Effector memory CD4-positive, alpha-beta T cell (primary cell): ENCODE measurements around the gene TMEM30B.

Experiments
- DNase-seq, 3 donors: peaks; one replicate each; pipeline ENCODE4 v3.0.0-alpha.2; 2020
- H3K27ac ChIP-seq: 2 replicates; pipeline ENCODE4 v1.7.0; 2013; ENCODE audit warnings: mild to moderate bottlenecking, low read length, moderate library complexity; ENCODE audit not compliant: insufficient read depth, poor library complexity, severe bottlenecking
- H3K27me3 ChIP-seq: replicated peaks from 2 replicates; pipeline ENCODE4 v1.7.0; 2013; ENCODE audit warnings: mild to moderate bottlenecking, low read length; ENCODE audit not compliant: insufficient read depth, control insufficient read depth, poor library complexity, severe bottlenecking
- H3K36me3 ChIP-seq: 2 replicates; pipeline ENCODE4 v1.7.0; 2013; ENCODE audit warnings: mild to moderate bottlenecking, low read length, moderate library complexity; ENCODE audit not compliant: control insufficient read depth, insufficient read depth
- H3K4me1 ChIP-seq: 2 replicates; pipeline ENCODE4 v1.7.0; 2013; ENCODE audit warnings: low read length, mild to moderate bottlenecking; ENCODE audit not compliant: control insufficient read depth, insufficient read depth, poor library complexity, severe bottlenecking
- H3K4me3 ChIP-seq: 2 replicates; pipeline ENCODE4 v1.7.0; 2013; ENCODE audit warnings: low read length, low read depth, mild to moderate bottlenecking; ENCODE audit not compliant: insufficient read depth, poor library complexity, severe bottlenecking
- H3K9me3 ChIP-seq: 2 replicates; pipeline ENCODE4 v1.7.0; 2013; ENCODE audit warnings: mild to moderate bottlenecking, low read length, moderate library complexity; ENCODE audit not compliant: control insufficient read depth

Gene TMEM30B

DNA sequence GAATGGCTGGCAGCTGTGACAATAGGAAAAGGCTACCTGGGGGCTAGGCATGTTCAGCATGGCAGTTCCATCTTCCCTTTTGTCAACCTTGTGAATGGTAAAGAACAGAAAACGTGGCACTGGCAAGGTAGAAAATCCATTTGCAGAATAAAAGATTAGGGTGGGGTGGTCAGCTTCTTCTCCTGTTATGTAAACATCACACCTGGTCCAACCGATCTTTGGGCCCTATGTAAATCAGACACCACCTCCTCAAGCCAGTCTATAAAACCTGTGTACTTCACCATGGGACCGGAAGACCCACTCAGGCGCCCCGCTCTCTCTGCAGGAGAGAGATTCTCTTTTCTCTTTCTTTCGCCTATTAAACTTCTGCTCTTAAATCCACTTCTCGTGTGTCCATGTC, 19.6 kb upstream of the TMEM30B start:
- no peak for DNase-seq
- H3K27me3 ChIP-seq, result no peaks in the 10 kb centered on the region
- no peak overlapping the region for H3K4me3 ChIP-seq
- H3K36me3 ChIP-seq, result no peaks in the 10 kb centered on the region
- H3K27ac ChIP-seq, result no peak overlapping the region
- no peaks in the 10 kb centered on the region for H3K9me3 ChIP-seq
- H3K4me1 ChIP-seq, result no peaks in the 10 kb centered on the region

DNA sequence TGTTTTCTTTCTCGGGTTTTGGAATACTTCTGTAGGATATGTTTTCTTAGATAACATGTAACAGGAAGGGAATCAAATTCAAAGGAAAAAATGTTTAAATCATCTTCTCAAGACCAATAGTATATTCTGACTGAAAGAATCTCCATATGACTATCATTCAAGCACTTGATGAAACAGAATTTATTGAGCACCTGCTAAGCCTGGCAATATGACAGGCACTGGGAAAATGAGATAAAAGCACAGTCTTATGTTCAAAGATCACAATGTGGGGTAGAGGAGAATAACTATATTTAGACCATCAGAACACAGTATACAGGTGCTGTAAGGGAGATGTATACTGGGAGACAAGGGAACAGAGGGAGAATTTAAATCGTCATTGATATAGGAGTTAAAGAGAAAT, 19.1 kb upstream of the TMEM30B start:
- no peaks in the 10 kb centered on the region for H3K27me3 ChIP-seq
- H3K36me3 ChIP-seq, result no peaks in the 10 kb centered on the region
- H3K9me3 ChIP-seq, result no peaks in the 10 kb centered on the region
- H3K4me1 ChIP-seq, result no peaks in the 10 kb centered on the region
- no peak overlapping the region for H3K4me3 ChIP-seq
- DNase-seq, result no peak
- H3K27ac ChIP-seq, result no peak overlapping the region

GRCh38 chr14:61298824-61299223, 17.7 kb upstream of the TMEM30B start:
- Histone ChIP-seq H3K4me1 (no peaks in the 10 kb centered on the region), H3K27ac (no peak overlapping the region), H3K36me3 (no peaks in the 10 kb centered on the region), H3K27me3 (no peaks in the 10 kb centered on the region), H3K9me3 (no peaks in the 10 kb centered on the region), H3K4me3 (no peak overlapping the region)
- no peak for DNase-seq

GRCh38 chr14:61297581-61297980, 16.4 kb upstream of the TMEM30B start:
- no peaks in the 10 kb centered on the region for H3K9me3 ChIP-seq
- no peaks in the 10 kb centered on the region for H3K4me1 ChIP-seq
- H3K4me3 ChIP-seq, result no peak overlapping the region
- H3K36me3 ChIP-seq, result no peaks in the 10 kb centered on the region
- H3K27ac ChIP-seq, result no peak overlapping the region
- no peak for DNase-seq
- H3K27me3 ChIP-seq, result no peaks in the 10 kb centered on the region

DNA sequence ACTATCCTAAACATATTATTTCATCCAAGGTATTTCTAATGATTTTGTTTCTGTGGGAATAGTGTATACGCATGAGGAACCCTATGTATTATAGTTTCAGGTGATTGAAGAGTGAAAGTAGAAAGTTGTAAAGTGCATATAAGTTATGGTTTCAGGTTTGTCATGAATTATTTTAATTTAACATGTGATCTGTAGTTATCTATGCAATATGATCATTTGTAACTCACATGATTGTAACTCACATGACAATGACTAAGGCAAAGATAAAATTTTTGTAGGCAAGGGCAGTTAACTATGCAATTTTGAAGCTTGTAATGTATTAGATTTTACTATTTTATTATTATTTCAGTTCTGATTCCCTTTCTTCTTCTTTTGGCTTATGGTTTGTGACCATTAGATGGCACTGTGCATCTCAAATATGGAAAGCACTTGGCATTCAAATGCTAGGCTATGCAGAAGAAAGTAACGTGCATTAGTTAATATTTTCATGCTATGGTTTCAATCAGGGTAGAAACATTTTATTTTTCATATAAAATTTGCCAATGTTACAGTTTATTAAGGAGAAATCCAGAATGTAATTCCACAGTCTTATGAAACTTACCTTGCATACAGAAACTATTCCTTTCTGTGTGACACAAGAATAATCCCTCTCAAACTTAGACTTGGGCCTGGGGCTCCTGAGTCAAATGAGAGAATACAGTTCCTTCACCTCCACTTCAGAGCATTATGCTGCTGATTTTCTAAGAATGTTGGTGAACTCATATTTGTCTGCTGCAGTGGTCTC, 15.8 kb upstream of the TMEM30B start:
- Histone ChIP-seq H3K4me1 (no peaks in the 10 kb centered on the region), H3K9me3 (no peaks in the 10 kb centered on the region), H3K27ac (no peak overlapping the region), H3K4me3 (no peak overlapping the region), H3K36me3 (no peaks in the 10 kb centered on the region), H3K27me3 (no peaks in the 10 kb centered on the region)
- no peak for DNase-seq

GRCh38 chr14:61296151-61296550, 15.0 kb upstream of the TMEM30B start:
- no peaks in the 10 kb centered on the region for H3K9me3 ChIP-seq
- H3K4me1 ChIP-seq, result no peaks in the 10 kb centered on the region
- no peaks in the 10 kb centered on the region for H3K27me3 ChIP-seq
- no peak for DNase-seq
- no peaks in the 10 kb centered on the region for H3K36me3 ChIP-seq
- no peak overlapping the region for H3K27ac ChIP-seq
- H3K4me3 ChIP-seq, result no peak overlapping the region

DNA sequence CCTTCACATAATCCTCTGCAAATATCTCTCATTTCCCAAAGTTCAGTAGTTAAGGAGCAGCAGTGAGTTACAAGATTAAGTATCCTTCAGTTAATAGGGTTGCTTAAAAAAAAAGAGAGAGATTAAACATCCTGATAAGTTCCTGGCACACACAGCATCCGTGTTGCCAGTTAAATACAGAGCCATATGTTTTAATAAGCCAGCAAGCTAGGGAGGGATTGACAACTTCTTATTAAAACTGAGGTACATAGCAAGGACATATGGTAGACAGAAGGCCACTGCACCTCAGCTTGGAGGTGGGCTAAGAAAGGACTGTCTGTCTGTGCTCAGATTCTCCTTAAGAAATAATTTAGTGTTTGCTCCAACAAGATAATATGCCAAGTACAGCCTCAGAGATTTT, 9.6 kb upstream of the TMEM30B start:
- Histone ChIP-seq H3K27ac (no peak overlapping the region), H3K36me3 (no peaks in the 10 kb centered on the region), H3K4me3 (no peak overlapping the region), H3K4me1 (no peaks in the 10 kb centered on the region), H3K9me3 (no peaks in the 10 kb centered on the region), H3K27me3 (no peaks in the 10 kb centered on the region)
- DNase-seq, result no peak

DNA sequence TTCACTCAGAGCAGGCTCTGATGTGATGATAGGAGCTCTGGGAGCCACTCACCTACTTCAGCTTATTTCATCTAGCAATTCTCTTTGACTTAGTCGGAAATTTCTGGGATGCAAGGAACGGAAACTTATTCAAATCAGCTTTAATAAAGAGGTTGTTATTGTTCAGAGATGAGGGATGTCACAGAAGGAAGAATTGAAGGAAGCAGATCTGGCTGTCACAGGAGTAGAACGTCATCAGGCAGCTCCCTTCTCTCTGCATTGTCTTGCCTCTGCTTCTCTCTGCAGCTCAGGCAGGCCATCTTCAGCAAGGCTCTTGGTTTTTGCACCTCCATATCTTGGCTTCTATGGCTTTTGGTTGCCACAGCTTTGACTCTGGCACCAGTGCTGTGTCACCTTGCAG, 7.6 kb upstream of the TMEM30B start:
- no peak overlapping the region for H3K27ac ChIP-seq
- no peak overlapping the region for H3K4me3 ChIP-seq
- H3K27me3 ChIP-seq, result no peaks in the 10 kb centered on the region
- no peaks in the 10 kb centered on the region for H3K9me3 ChIP-seq
- H3K36me3 ChIP-seq, result no peaks in the 10 kb centered on the region
- H3K4me1 ChIP-seq, result no peaks in the 10 kb centered on the region
- DNase-seq, result no peak

DNA sequence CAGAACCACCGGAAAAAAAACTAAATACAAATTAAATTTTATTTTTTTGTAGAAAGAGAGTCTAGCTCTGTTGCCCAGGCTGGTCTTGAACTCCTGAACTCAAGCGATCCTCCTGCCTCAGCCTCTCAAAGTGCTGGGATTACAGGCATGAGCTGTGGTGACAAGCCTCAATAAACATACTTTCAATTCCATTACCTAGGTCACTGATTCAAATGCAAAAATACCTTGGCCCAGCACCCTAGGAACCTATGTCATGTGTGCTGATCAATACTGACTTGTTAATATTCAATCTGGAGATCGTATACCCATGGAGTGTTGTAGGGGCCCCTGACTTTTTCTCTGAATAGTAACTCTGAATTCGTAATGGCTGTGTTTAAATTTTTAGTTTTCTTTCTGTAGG, 7.1 kb upstream of the TMEM30B start:
- H3K4me3 ChIP-seq, result no peak overlapping the region
- H3K9me3 ChIP-seq, result no peaks in the 10 kb centered on the region
- H3K36me3 ChIP-seq, result no peaks in the 10 kb centered on the region
- H3K27ac ChIP-seq, result no peak overlapping the region
- H3K4me1 ChIP-seq, result no peaks in the 10 kb centered on the region
- DNase-seq, result no peak
- no peaks in the 10 kb centered on the region for H3K27me3 ChIP-seq

- no peaks in the 10 kb centered on the region for H3K9me3 ChIP-seq
- H3K27ac ChIP-seq, result no peak overlapping the region
- no peaks in the 10 kb centered on the region for H3K36me3 ChIP-seq
- H3K4me3 ChIP-seq, result no peak overlapping the region
- DNase-seq, result no peak
- no peaks in the 10 kb centered on the region for H3K4me1 ChIP-seq
- H3K27me3 ChIP-seq, result no peaks in the 10 kb centered on the region
These were observed 6.1 kb upstream of the TMEM30B start for GRCh38 chr14:61287196-61287595.
